Mesenchymal stem cell (in vitro differentiated cells and primary cell): ENCODE results near the gene ATG2A.

Experiments
- DNase-seq: peaks from one replicate; pipeline ENCODE4 v3.0.0-alpha.2; 2013
- H2AFZ ChIP-seq: one replicate; pipeline ENCODE4 v1.6.1; 2013; ENCODE audit warnings: low read depth, mild to moderate bottlenecking, control low read depth, inconsistent platforms, low read length, moderate library complexity
- H2AK5ac ChIP-seq: 2 replicates; pipeline ENCODE4 v1.6.1; 2013; ENCODE audit warnings: low read length, moderate library complexity, mild to moderate bottlenecking, inconsistent platforms; ENCODE audit not compliant: severe bottlenecking
- H2BK120ac ChIP-seq: one replicate; pipeline ENCODE4 v1.6.1; 2013; ENCODE audit warnings: low read depth, mild to moderate bottlenecking, inconsistent platforms, low read length, moderate library complexity
- H2BK12ac ChIP-seq, 2 experiments: one replicate each; pipeline ENCODE4 v1.6.1; 2013; ENCODE audit warnings: inconsistent platforms in 2 of 2, low read length in 2 of 2, mild to moderate bottlenecking in 2 of 2, moderate library complexity in 2 of 2, control low read depth in 1 of 2
- H2BK15ac ChIP-seq: one replicate; pipeline ENCODE4 v1.6.1; 2013; ENCODE audit warnings: mild to moderate bottlenecking, low read depth, inconsistent platforms; ENCODE audit not compliant: poor library complexity, severe bottlenecking
- H2BK5ac ChIP-seq: 2 replicates; pipeline ENCODE4 v1.6.1; 2013; ENCODE audit warnings: low read depth, mild to moderate bottlenecking, low read length, control low read depth, inconsistent platforms; ENCODE audit not compliant: poor library complexity, severe bottlenecking
- H3K14ac ChIP-seq, 2 experiments: one replicate each; pipeline ENCODE4 v1.6.1; 2013; ENCODE audit warnings: inconsistent platforms in 2 of 2, low read length in 2 of 2, control low read depth in 1 of 2, mild to moderate bottlenecking in 1 of 2, moderate library complexity in 1 of 2
- H3K18ac ChIP-seq, 2 experiments: one replicate each; pipeline ENCODE4 v1.6.1; 2013; ENCODE audit warnings: inconsistent platforms in 2 of 2, low read length in 2 of 2, control low read depth in 1 of 2, low read depth in 1 of 2, mild to moderate bottlenecking in 1 of 2
- H3K23ac ChIP-seq, 2 experiments: one replicate each; pipeline ENCODE4 v1.6.1; 2013; ENCODE audit warnings: inconsistent platforms in 2 of 2, low read length in 2 of 2, mild to moderate bottlenecking in 2 of 2, moderate library complexity in 2 of 2, control low read depth in 1 of 2
- H3K27ac ChIP-seq: 2 replicates; pipeline ENCODE4 v1.5.1; 2013; ENCODE audit warnings: mild to moderate bottlenecking, moderate library complexity, low read length, control low read depth, inconsistent platforms; ENCODE audit not compliant: poor library complexity, severe bottlenecking
- H3K27me3 ChIP-seq, 2 experiments: 2 replicates each; pipeline versions ENCODE4 v1.6.1 to v1.7.0; 2013; ENCODE audit warnings: low read length in 2 of 2, mild to moderate bottlenecking in 2 of 2, moderate library complexity in 2 of 2, control low read depth in 1 of 2, inconsistent platforms in 1 of 2; ENCODE audit not compliant: control insufficient read depth in 1 of 2, insufficient read depth in 1 of 2
- H3K36me3 ChIP-seq, 2 experiments: 2 replicates each; pipeline versions ENCODE4 v1.6.1 to v1.7.0; 2013; ENCODE audit warnings: low read length in 2 of 2, control low read depth in 1 of 2, inconsistent platforms in 1 of 2, low read depth in 1 of 2, mild to moderate bottlenecking in 1 of 2; ENCODE audit not compliant: insufficient read depth in 2 of 2, control insufficient read depth in 1 of 2
- H3K4ac ChIP-seq, 2 experiments: one replicate each; pipeline ENCODE4 v1.6.1; 2013; ENCODE audit warnings: inconsistent platforms in 2 of 2, low read length in 2 of 2, mild to moderate bottlenecking in 2 of 2, moderate library complexity in 2 of 2, control low read depth in 1 of 2, low read depth in 1 of 2
- H3K4me1 ChIP-seq: 2 replicates; pipeline ENCODE4 v1.6.1; 2013; ENCODE audit warnings: low read depth, low read length, control low read depth; ENCODE audit not compliant: control insufficient read depth, insufficient read depth
- H3K4me2 ChIP-seq: 2 replicates; pipeline ENCODE4 v1.6.1; 2013; ENCODE audit warnings: low read length, mild to moderate bottlenecking, inconsistent platforms; ENCODE audit not compliant: poor library complexity, severe bottlenecking
- H3K4me3 ChIP-seq, 2 experiments: 2 replicates each; pipeline versions ENCODE4 v1.5.1 to v1.7.0; 2013; ENCODE audit warnings: low read length in 2 of 2, mild to moderate bottlenecking in 2 of 2, control low read depth in 1 of 2, low read depth in 1 of 2; ENCODE audit not compliant: insufficient read depth in 1 of 2
- H3K79me1 ChIP-seq: replicated peaks from 2 replicates; pipeline ENCODE4 v1.6.1; 2013; ENCODE audit warnings: mild to moderate bottlenecking, control low read depth, low read length, inconsistent platforms; ENCODE audit not compliant: poor library complexity, severe bottlenecking
- H3K9ac ChIP-seq: 2 replicates; pipeline ENCODE4 v1.7.0; 2013; ENCODE audit warnings: mild to moderate bottlenecking, low read length, moderate library complexity
- H3K9me3 ChIP-seq: 2 replicates; pipeline ENCODE4 v1.7.0; 2013; ENCODE audit warnings: mild to moderate bottlenecking, low read length; ENCODE audit not compliant: control insufficient read depth
- H4K8ac ChIP-seq: one replicate; pipeline ENCODE4 v1.6.1; 2013; ENCODE audit warnings: inconsistent platforms, mild to moderate bottlenecking, low read length, moderate library complexity
- H4K91ac ChIP-seq: one replicate; pipeline ENCODE4 v1.6.1; 2013; ENCODE audit warnings: mild to moderate bottlenecking, low read length, inconsistent platforms
- WGBS: methylation state at CpG from one replicate; pipeline ENCODE4 v1.1.7; 2013; ENCODE audit warnings: mixed read lengths; 5-methylcytosine and 5-hydroxymethylcytosine counted together

The ATG2A gene

GRCh38 chr11:64878223-64878493 is 38.9 kb downstream of the ATG2A start:
- Histone ChIP-seq H2AK5ac (no peak overlapping the region), H3K4me3 (peak overlapping the region; percentile 80 to 100), H3K27ac (peak overlapping the region; percentile 38), H3K9ac (peak overlapping the region; percentile 92), H2BK120ac (no peak overlapping the region), H2BK15ac (peak overlapping the region; percentile 73), H3K4ac (peak overlapping the region in 1 of 2 experiments; percentile 95), H3K23ac (peak overlapping the region in 1 of 2 experiments; percentile 96), H2AFZ (no peak overlapping the region), H3K4me1 (peaks cover 31% of the 10 kb centered on the region), H3K27me3 (no peaks in the 10 kb centered on the region), H2BK12ac (peak overlapping the region in 1 of 2 experiments; percentile 95), H3K36me3 (peaks cover 13 to 17% of the 10 kb centered on the region in 2 experiments), H4K91ac (peak overlapping the region; percentile 89), H3K18ac (peak overlapping the region; percentile 9 to 88), H3K14ac (peak overlapping the region in 1 of 2 experiments; percentile 99), H3K79me1 (peaks cover 3% of the 10 kb centered on the region), H2BK5ac (no peak overlapping the region), H3K4me2 (peak overlapping the region; percentile 41), H4K8ac (no peak overlapping the region), H3K9me3 (no peaks in the 10 kb centered on the region)
- no peak for DNase-seq
- WGBS: 0% methylated on average over 21 of the region's 21 CpGs

GRCh38 chr11:64877390-64878222 is 39.4 kb downstream of the ATG2A start:
- H3K27ac ChIP-seq: peak overlapping the region; percentile 71
- 1% methylated on average over 38 of the region's 41 CpGs for WGBS
- H4K8ac ChIP-seq: peak overlapping the region; percentile 45
- H3K4ac ChIP-seq: peak overlapping the region; percentile 36 to 95
- peak overlapping the region; percentile 31 to 95 for H2BK12ac ChIP-seq
- H2BK120ac ChIP-seq: no peak overlapping the region
- H3K4me1 ChIP-seq: peaks cover 37% of the 10 kb centered on the region
- no peak for DNase-seq
- no peak overlapping the region for H2BK5ac ChIP-seq
- H2AK5ac ChIP-seq: no peak overlapping the region
- H3K14ac ChIP-seq: peak overlapping the region in 1 of 2 experiments; percentile 99
- no peak overlapping the region for H2AFZ ChIP-seq
- peak overlapping the region in 1 of 2 experiments; percentile 96 for H3K23ac ChIP-seq
- H3K4me2 ChIP-seq: peak overlapping the region; percentile 85
- H3K18ac ChIP-seq: peak overlapping the region; percentile 9 to 88
- peaks cover 19 to 22% of the 10 kb centered on the region in 2 experiments for H3K36me3 ChIP-seq
- H4K91ac ChIP-seq: peak overlapping the region; percentile 89
- H3K9ac ChIP-seq: peak overlapping the region; percentile 92
- no peaks in the 10 kb centered on the region for H3K9me3 ChIP-seq
- H3K27me3 ChIP-seq: no peaks in the 10 kb centered on the region
- peak overlapping the region; percentile 80 to 100 for H3K4me3 ChIP-seq
- H3K79me1 ChIP-seq: peaks cover 3% of the 10 kb centered on the region
- H2BK15ac ChIP-seq: no peak overlapping the region

- Histone ChIP-seq H2BK120ac (no peak overlapping the region), H2BK5ac (no peak overlapping the region), H3K23ac (no peak overlapping the region), H3K4me3 (peak overlapping the region; percentile 80 to 100), H2AFZ (no peak overlapping the region), H3K14ac (peak overlapping the region in 1 of 2 experiments; percentile 72), H3K27me3 (no peaks in the 10 kb centered on the region), H2BK15ac (no peak overlapping the region), H2BK12ac (no peak overlapping the region), H3K18ac (peak overlapping the region; percentile 9 to 13), H3K27ac (peak overlapping the region; percentile 71), H3K4me1 (peaks cover 39% of the 10 kb centered on the region), H3K36me3 (peaks cover 24 to 26% of the 10 kb centered on the region in 2 experiments), H3K4me2 (peak overlapping the region; percentile 85), H3K9me3 (no peaks in the 10 kb centered on the region), H4K8ac (peak overlapping the region; percentile 7), H2AK5ac (no peak overlapping the region), H3K79me1 (peaks cover 3% of the 10 kb centered on the region), H3K4ac (no peak overlapping the region), H4K91ac (no peak overlapping the region), H3K9ac (peak overlapping the region; percentile 92)
- peak; percentile 68 for DNase-seq
- 8% methylated on average over 14 of the region's 14 CpGs for WGBS
Measured at GRCh38 chr11:64876835-64877341, 40.1 kb downstream of the ATG2A start.

GRCh38 chr11:64876229-64876750 is 40.7 kb downstream of the ATG2A start:
- no peak for DNase-seq
- Histone ChIP-seq H4K91ac (no peak overlapping the region), H3K79me1 (peaks cover 3% of the 10 kb centered on the region), H2AFZ (no peak overlapping the region), H3K4me1 (peaks cover 43% of the 10 kb centered on the region), H3K27me3 (no peaks in the 10 kb centered on the region), H3K4me2 (peak overlapping the region; percentile 85), H3K4me3 (peak overlapping the region; percentile 80 to 100), H3K27ac (peak overlapping the region; percentile 71), H3K36me3 (peaks cover 30 to 31% of the 10 kb centered on the region in 2 experiments), H3K9ac (peak overlapping the region; percentile 92), H2BK120ac (no peak overlapping the region), H4K8ac (no peak overlapping the region), H3K14ac (peak overlapping the region in 1 of 2 experiments; percentile 37), H2BK12ac (no peak overlapping the region), H3K23ac (peak overlapping the region in 1 of 2 experiments; percentile 95), H2AK5ac (no peak overlapping the region), H2BK15ac (no peak overlapping the region), H3K9me3 (no peaks in the 10 kb centered on the region), H3K18ac (no peak overlapping the region), H3K4ac (peak overlapping the region in 1 of 2 experiments; percentile 47), H2BK5ac (no peak overlapping the region)
- WGBS: 81% methylated on average over 11 of the region's 11 CpGs
